Sigmoid colon (tissue), 4 donors: Measurements from ENCODE around the gene SNX5.

Experiments used
- EP300 ChIP-seq, 4 donors: sonication (generic); formaldehyde crosslinking; IDR thresholded peaks; one replicate each; pipeline ENCODE4 v1.6.1; 2017; ENCODE audit warnings: antibody characterized with exemption in 4 of 4
- POLR2A ChIP-seq, 2 donors: fragments of 450-650 bp; IDR thresholded peaks; one replicate each; pipeline ENCODE4 v1.6.1; 2016; ENCODE audit warnings: antibody characterized with exemption in 2 of 2, mild to moderate bottlenecking in 2 of 2, moderate library complexity in 2 of 2
- POLR2AphosphoS5 ChIP-seq, 4 donors: sonication (generic); formaldehyde crosslinking; IDR thresholded peaks; one replicate each; pipeline ENCODE4 v1.6.1; 2017; ENCODE audit warnings: antibody characterized with exemption in 4 of 4
- TF ChIP-seq, protein P1 (sequence below), 4 experiments: fragments of 450-650 bp in 3 of 4; fragments of 200-600 bp in 1 of 4; IDR thresholded peaks; one replicate each; pipeline ENCODE4 v1.5.1; 2016 to 2019; ENCODE audit warnings: antibody characterized with exemption in 4 of 4, mild to moderate bottlenecking in 3 of 4, moderate library complexity in 2 of 4

GRCh38 chr20:17914957-17915356 is 53.6 kb downstream of the SNX5 start:
- TF ChIP-seq, protein P1, sequence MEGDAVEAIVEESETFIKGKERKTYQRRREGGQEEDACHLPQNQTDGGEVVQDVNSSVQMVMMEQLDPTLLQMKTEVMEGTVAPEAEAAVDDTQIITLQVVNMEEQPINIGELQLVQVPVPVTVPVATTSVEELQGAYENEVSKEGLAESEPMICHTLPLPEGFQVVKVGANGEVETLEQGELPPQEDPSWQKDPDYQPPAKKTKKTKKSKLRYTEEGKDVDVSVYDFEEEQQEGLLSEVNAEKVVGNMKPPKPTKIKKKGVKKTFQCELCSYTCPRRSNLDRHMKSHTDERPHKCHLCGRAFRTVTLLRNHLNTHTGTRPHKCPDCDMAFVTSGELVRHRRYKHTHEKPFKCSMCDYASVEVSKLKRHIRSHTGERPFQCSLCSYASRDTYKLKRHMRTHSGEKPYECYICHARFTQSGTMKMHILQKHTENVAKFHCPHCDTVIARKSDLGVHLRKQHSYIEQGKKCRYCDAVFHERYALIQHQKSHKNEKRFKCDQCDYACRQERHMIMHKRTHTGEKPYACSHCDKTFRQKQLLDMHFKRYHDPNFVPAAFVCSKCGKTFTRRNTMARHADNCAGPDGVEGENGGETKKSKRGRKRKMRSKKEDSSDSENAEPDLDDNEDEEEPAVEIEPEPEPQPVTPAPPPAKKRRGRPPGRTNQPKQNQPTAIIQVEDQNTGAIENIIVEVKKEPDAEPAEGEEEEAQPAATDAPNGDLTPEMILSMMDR (IDR thresholded peaks at IDR 0.05): no peak
- TF ChIP-seq POLR2A (IDR thresholded peaks at IDR 0.05): no peak
- TF ChIP-seq POLR2AphosphoS5 (IDR thresholded peaks at IDR 0.05): no peak
- TF ChIP-seq EP300 (IDR thresholded peaks at IDR 0.05): no peak
